CD8-positive, alpha-beta memory T cell (primary cell): ENCODE measurements around the gene PRICKLE2. TPM values are rescaled to one million over a fixed set of nuclear protein-coding genes. Genes with fewer than 3 reads are reported as not detected.

Experiments used
- CTCF ChIA-PET: fragments of 350-600 bp; sonication (Branson Sonifier 250); formaldehyde crosslinking; loops from one replicate; lab custom pipeline; 2021; ENCODE audit warnings: antibody characterized with exemption; lab: Charles Lee
- POLR2A ChIA-PET: fragments of 350-600 bp; sonication (Branson Sonifier 250); formaldehyde crosslinking; loops from one replicate; lab custom pipeline; 2021; ENCODE audit warnings: antibody characterized with exemption; lab: Charles Lee
- DNase-seq, 5 donors: peaks; one replicate each; pipeline versions ENCODE4 v3.0.0 to v3.0.0-alpha.2; 2020 to 2022; ENCODE audit warnings: mixed read lengths in 1 of 5
- H3K27ac ChIP-seq: one replicate; pipeline ENCODE4 v1.7.0; 2013; ENCODE audit warnings: low read depth, mild to moderate bottlenecking, low read length, moderate library complexity
- H3K27me3 ChIP-seq: 2 replicates; pipeline ENCODE4 v1.7.0; 2013; ENCODE audit warnings: low read length, mild to moderate bottlenecking; ENCODE audit not compliant: insufficient read depth, poor library complexity, severe bottlenecking
- H3K36me3 ChIP-seq: 2 replicates; pipeline ENCODE4 v1.7.0; 2013; ENCODE audit warnings: mild to moderate bottlenecking, low read length, moderate library complexity; ENCODE audit not compliant: insufficient read depth
- H3K4me1 ChIP-seq: 2 replicates; pipeline ENCODE4 v1.7.0; 2013; ENCODE audit warnings: mild to moderate bottlenecking, low read length, moderate library complexity; ENCODE audit not compliant: insufficient read depth
- H3K4me3 ChIP-seq: 2 replicates; pipeline ENCODE4 v1.7.0; 2013; ENCODE audit warnings: mild to moderate bottlenecking, low read length
- H3K9me3 ChIP-seq: 2 replicates; pipeline ENCODE4 v1.7.0; 2013; ENCODE audit warnings: mild to moderate bottlenecking, low read length
- H3K27ac Mint-ChIP-seq, 8 donors: one replicate each; pipeline ENCODE4 v1.8.0; 2020 to 2021; ENCODE audit warnings: mixed read lengths in 8 of 8, mild to moderate bottlenecking in 6 of 8, inconsistent platforms in 3 of 8, moderate library complexity in 3 of 8
- H3K27me3 Mint-ChIP-seq, 2 donors: one replicate each; pipeline ENCODE4 v1.8.0; 2020 to 2021; ENCODE audit warnings: mixed read lengths in 2 of 2, mild to moderate bottlenecking in 1 of 2, moderate library complexity in 1 of 2
- H3K36me3 Mint-ChIP-seq, 3 donors: one replicate each; pipeline ENCODE4 v1.8.0; 2020 to 2021; ENCODE audit warnings: mixed read lengths in 3 of 3, inconsistent platforms in 1 of 3, mild to moderate bottlenecking in 1 of 3
- H3K4me1 Mint-ChIP-seq, 3 donors: one replicate each; pipeline ENCODE4 v1.8.0; 2020 to 2021; ENCODE audit warnings: mixed read lengths in 3 of 3, inconsistent platforms in 1 of 3, mild to moderate bottlenecking in 1 of 3
- H3K4me3 Mint-ChIP-seq, 7 donors: one replicate each; pipeline ENCODE4 v1.8.0; 2020 to 2021; ENCODE audit warnings: mixed read lengths in 7 of 7, mild to moderate bottlenecking in 6 of 7, moderate library complexity in 4 of 7, inconsistent platforms in 2 of 7
- H3K9me3 Mint-ChIP-seq, 5 donors: one replicate each; pipeline ENCODE4 v1.8.0; 2020 to 2022; ENCODE audit warnings: mixed read lengths in 5 of 5, mild to moderate bottlenecking in 3 of 5, moderate library complexity in 2 of 5, inconsistent platforms in 1 of 5
- polyA plus RNA-seq: library from polyadenylated mRNA; unstranded; fragments of 300-500 nt; fragmentation: Illumina TruSeq; gene quantifications from one replicate; pipeline ENCODE4 v1.2.3, GENCODE V29; 2021
- total RNA-seq, 2 experiments: library from RNA; stranded (reverse); gene quantifications; one replicate each; pipeline ENCODE4 v1.2.3, GENCODE V29; 2021

PRICKLE2 gene
- total and polyA plus RNA-seq, 3 experiments from 2014 or later, result not detected

GRCh38 chr3:64174328-64174727, 50.9 kb downstream of the PRICKLE2 start:
- POLR2A ChIA-PET, result no interaction called here
- no peak for DNase-seq
- Mint-ChIP-seq H3K4me3 (no peak overlapping the region), H3K9me3 (peaks cover 0 to 2% (median 0%) of the 10 kb centered on the region in 5 donors), H3K4me1 (no peaks in the 10 kb centered on the region), H3K27ac (no peak overlapping the region), H3K36me3 (no peaks in the 10 kb centered on the region), H3K27me3 (peaks cover 0 to 8% of the 10 kb centered on the region in 2 donors)
- Histone ChIP-seq H3K4me3 (no peak overlapping the region), H3K36me3 (no peaks in the 10 kb centered on the region), H3K4me1 (no peaks in the 10 kb centered on the region), H3K9me3 (no peaks in the 10 kb centered on the region), H3K27me3 (no peaks in the 10 kb centered on the region), H3K27ac (no peak overlapping the region)
- CTCF ChIA-PET, result no interaction called here

- Histone ChIP-seq H3K9me3 (no peaks in the 10 kb centered on the region), H3K4me1 (no peaks in the 10 kb centered on the region), H3K4me3 (no peak overlapping the region), H3K27ac (no peak overlapping the region), H3K36me3 (no peaks in the 10 kb centered on the region), H3K27me3 (no peaks in the 10 kb centered on the region)
- Mint-ChIP-seq H3K9me3 (peaks cover 0 to 2% (median 0%) of the 10 kb centered on the region in 5 donors), H3K4me1 (no peaks in the 10 kb centered on the region), H3K36me3 (no peaks in the 10 kb centered on the region), H3K27ac (no peak overlapping the region), H3K4me3 (no peak overlapping the region), H3K27me3 (peaks cover 0 to 8% of the 10 kb centered on the region in 2 donors)
- POLR2A ChIA-PET, result no interaction called here
- CTCF ChIA-PET, result no interaction called here
- no peak for DNase-seq
These were observed 51.7 kb downstream of the PRICKLE2 start for GRCh38 chr3:64173563-64173962.

GRCh38 chr3:64170270-64170669, 55.0 kb downstream of the PRICKLE2 start:
- DNase-seq, result no peak
- H3K9me3 ChIP-seq, result no peaks in the 10 kb centered on the region
- no peak overlapping the region for H3K4me3 Mint-ChIP-seq

DNA sequence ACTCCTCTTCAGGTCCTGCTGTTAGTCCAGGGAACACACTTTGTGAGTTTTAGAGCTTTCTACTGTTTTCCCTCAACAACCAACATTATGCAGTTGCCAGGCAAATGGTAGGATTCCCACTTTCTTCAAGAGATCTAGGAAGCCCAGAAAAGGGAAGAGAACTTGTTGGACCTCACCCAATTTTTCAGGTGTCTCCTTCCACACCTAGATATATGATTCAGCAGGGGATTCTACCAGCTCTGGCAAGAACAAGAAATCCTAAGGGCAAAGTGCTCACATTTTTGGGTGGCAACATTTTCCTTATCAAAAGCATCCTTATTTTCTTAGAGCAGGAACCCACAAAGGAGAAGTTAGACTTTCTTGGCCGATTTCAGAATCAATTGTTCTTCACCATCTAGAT, 57.4 kb downstream of the PRICKLE2 start:
- no peaks in the 10 kb centered on the region for H3K4me1 Mint-ChIP-seq
- POLR2A ChIA-PET, result no interaction called here
- H3K27me3 Mint-ChIP-seq, result peaks cover 2 to 3% of the 10 kb centered on the region in 2 donors
- H3K36me3 Mint-ChIP-seq, result no peaks in the 10 kb centered on the region
- Histone ChIP-seq H3K36me3 (no peaks in the 10 kb centered on the region), H3K27me3 (no peaks in the 10 kb centered on the region), H3K4me3 (no peak overlapping the region), H3K9me3 (no peaks in the 10 kb centered on the region), H3K27ac (no peak overlapping the region), H3K4me1 (no peaks in the 10 kb centered on the region)
- H3K27ac Mint-ChIP-seq, result no peak overlapping the region
- no peak for DNase-seq
- H3K9me3 Mint-ChIP-seq, result no peaks in the 10 kb centered on the region
- H3K4me3 Mint-ChIP-seq, result no peak overlapping the region
- CTCF ChIA-PET, result no interaction called here

More at GRCh38 chr3:64170270-64170669, 55.0 kb downstream of the PRICKLE2 start:
- Mint-ChIP-seq H3K27ac (no peak overlapping the region), H3K4me1 (no peaks in the 10 kb centered on the region), H3K36me3 (no peaks in the 10 kb centered on the region), H3K9me3 (peaks cover 0 to under 1% (median 0%) of the 10 kb centered on the region in 5 donors), H3K27me3 (peaks cover 0 to 8% of the 10 kb centered on the region in 2 donors)
- Histone ChIP-seq H3K36me3 (no peaks in the 10 kb centered on the region), H3K4me3 (no peak overlapping the region), H3K4me1 (no peaks in the 10 kb centered on the region), H3K27ac (no peak overlapping the region), H3K27me3 (no peaks in the 10 kb centered on the region)
- ChIA-PET CTCF (no interaction called here), POLR2A (no interaction called here)

- CTCF ChIA-PET, result no interaction called here
- no peaks in the 10 kb centered on the region for H3K36me3 Mint-ChIP-seq
- DNase-seq, result no peak
These were observed 57.9 kb downstream of the PRICKLE2 start for GRCh38 chr3:64167351-64167750.

DNA sequence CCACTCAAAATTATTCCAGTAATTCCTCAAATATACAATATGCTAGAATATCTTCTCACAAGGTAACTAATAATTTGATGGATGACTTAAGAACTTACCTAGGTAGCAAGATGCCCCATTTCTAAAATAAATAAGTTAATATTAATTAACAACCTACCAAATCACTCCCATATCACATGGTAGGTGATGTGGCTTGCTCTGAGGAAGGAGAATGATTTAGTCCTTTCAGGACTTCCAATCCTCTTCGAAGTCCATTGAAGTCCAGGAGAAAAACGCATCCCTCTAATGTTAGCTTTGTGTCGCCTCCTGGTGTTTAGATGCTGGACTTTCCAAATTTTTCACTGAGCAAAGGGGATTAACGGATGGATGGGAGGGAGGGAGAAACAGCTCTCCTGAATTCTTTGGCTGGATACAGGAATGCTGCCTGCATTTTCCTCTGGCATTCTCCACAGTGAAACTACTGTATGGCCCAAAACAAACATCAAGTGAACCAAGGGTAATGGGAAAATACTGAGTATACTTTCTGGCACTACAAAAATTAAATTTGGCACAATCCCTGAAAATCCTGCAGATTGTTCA, 58.6 kb downstream of the PRICKLE2 start:
- no peaks in the 10 kb centered on the region for H3K36me3 Mint-ChIP-seq
- Histone ChIP-seq H3K36me3 (no peaks in the 10 kb centered on the region), H3K4me3 (no peak overlapping the region), H3K4me1 (no peaks in the 10 kb centered on the region), H3K27ac (no peak overlapping the region), H3K9me3 (no peaks in the 10 kb centered on the region), H3K27me3 (no peaks in the 10 kb centered on the region)
- no peaks in the 10 kb centered on the region for H3K4me1 Mint-ChIP-seq
- DNase-seq, result no peak
- H3K4me3 Mint-ChIP-seq, result no peak overlapping the region
- CTCF ChIA-PET, result no interaction called here
- H3K27ac Mint-ChIP-seq, result no peak overlapping the region
- no peaks in the 10 kb centered on the region for H3K9me3 Mint-ChIP-seq
- H3K27me3 Mint-ChIP-seq, result peaks cover 0 to 3% of the 10 kb centered on the region in 2 donors
- POLR2A ChIA-PET, result no interaction called here

More at GRCh38 chr3:64167351-64167750, 57.9 kb downstream of the PRICKLE2 start:
- Mint-ChIP-seq H3K4me1 (no peaks in the 10 kb centered on the region), H3K27ac (no peak overlapping the region), H3K27me3 (peaks cover 0 to 3% of the 10 kb centered on the region in 2 donors), H3K4me3 (no peak overlapping the region), H3K9me3 (no peaks in the 10 kb centered on the region)
- Histone ChIP-seq H3K27me3 (no peaks in the 10 kb centered on the region), H3K36me3 (no peaks in the 10 kb centered on the region), H3K9me3 (no peaks in the 10 kb centered on the region), H3K4me3 (no peak overlapping the region), H3K4me1 (no peaks in the 10 kb centered on the region), H3K27ac (no peak overlapping the region)
- POLR2A ChIA-PET, result no interaction called here

- no peak overlapping the region for H3K27ac ChIP-seq
- no peak for DNase-seq
- H3K4me1 ChIP-seq, result no peaks in the 10 kb centered on the region
- peaks cover 0 to 6% of the 10 kb centered on the region in 2 donors for H3K27me3 Mint-ChIP-seq
- H3K27ac Mint-ChIP-seq, result no peak overlapping the region
- ChIA-PET CTCF (no interaction called here), POLR2A (no interaction called here)
- no peaks in the 10 kb centered on the region for H3K9me3 ChIP-seq
- H3K27me3 ChIP-seq, result no peaks in the 10 kb centered on the region
- no peak overlapping the region for H3K4me3 ChIP-seq
- H3K4me3 Mint-ChIP-seq, result no peak overlapping the region
- no peaks in the 10 kb centered on the region for H3K36me3 ChIP-seq
- H3K36me3 Mint-ChIP-seq, result no peaks in the 10 kb centered on the region
- no peaks in the 10 kb centered on the region for H3K9me3 Mint-ChIP-seq
- H3K4me1 Mint-ChIP-seq, result no peaks in the 10 kb centered on the region
These were observed 60.9 kb downstream of the PRICKLE2 start for GRCh38 chr3:64164349-64164748.

GRCh38 chr3:64163755-64164148, 61.5 kb downstream of the PRICKLE2 start:
- CTCF ChIA-PET, result no interaction called here

More at GRCh38 chr3:64163755-64164148, 61.5 kb downstream of the PRICKLE2 start:
- Mint-ChIP-seq H3K9me3 (no peaks in the 10 kb centered on the region), H3K4me1 (no peaks in the 10 kb centered on the region), H3K27ac (no peak overlapping the region), H3K36me3 (no peaks in the 10 kb centered on the region), H3K27me3 (peaks cover 0 to 10% of the 10 kb centered on the region in 2 donors), H3K4me3 (no peak overlapping the region)
- H3K4me3 ChIP-seq, result no peak overlapping the region
- H3K4me1 ChIP-seq, result no peaks in the 10 kb centered on the region
- H3K9me3 ChIP-seq, result no peaks in the 10 kb centered on the region
- no peak overlapping the region for H3K27ac ChIP-seq
- DNase-seq, result no peak
- no peaks in the 10 kb centered on the region for H3K27me3 ChIP-seq
- POLR2A ChIA-PET, result no interaction called here
- no peaks in the 10 kb centered on the region for H3K36me3 ChIP-seq
